Fibroblast of lung (primary cell): ENCODE measurements around the gene KRT33A. TPM values are rescaled to one million over a fixed set of nuclear protein-coding genes. Genes with fewer than 3 reads are reported as not detected.
"Not testable (repeated sequence)": the region's sequence is repeated elsewhere in the genome, so short reads cannot be mapped to it uniquely, and the experiment has no call there.

ENCODE experiments used
- DNase-seq, 2 donors: peaks; one replicate each; pipeline versions ENCODE4 v3.0.0 to v3.0.0-alpha.2; 2010; ENCODE audit warnings: low read depth in 2 of 2
- H2AFZ ChIP-seq: 2 replicates; pipeline ENCODE4 v1.5.1; 2012; ENCODE audit warnings: low read length, control low read depth, inconsistent platforms
- H3K27ac ChIP-seq: 2 replicates; pipeline ENCODE4 v1.5.1; 2011; ENCODE audit warnings: low read length, control low read depth; ENCODE audit not compliant: insufficient read depth
- H3K27me3 ChIP-seq: 2 replicates; pipeline ENCODE4 v1.5.1; 2011; ENCODE audit warnings: mild to moderate bottlenecking, low read length; ENCODE audit not compliant: control insufficient read depth, insufficient read depth
- H3K36me3 ChIP-seq: 2 replicates; pipeline ENCODE4 v1.5.1; 2011; ENCODE audit warnings: low read length; ENCODE audit not compliant: control insufficient read depth, insufficient read depth
- H3K4me1 ChIP-seq: 2 replicates; pipeline ENCODE4 v1.5.1; 2011; ENCODE audit warnings: low read length; ENCODE audit not compliant: control insufficient read depth, insufficient read depth; ENCODE audit errors: extremely low read depth
- H3K4me2 ChIP-seq: 2 replicates; pipeline ENCODE4 v1.5.1; 2011; ENCODE audit warnings: low read length, control low read depth; ENCODE audit not compliant: insufficient read depth; ENCODE audit errors: extremely low read depth
- H3K4me3 ChIP-seq, 4 experiments: fragments of 200-600 bp in 1 of 4; sonication (generic) in 1 of 4; replicated peaks in 1 of 4; 2 replicates each; pipeline ENCODE4 v1.5.1; 2011 to 2016; ENCODE audit warnings: low read length in 4 of 4, low read depth in 3 of 4, mild to moderate bottlenecking in 3 of 4, control low read depth in 2 of 4, inconsistent platforms in 1 of 4, mixed read lengths in 1 of 4; ENCODE audit not compliant: insufficient read depth in 1 of 4; ENCODE audit errors: control extremely low read depth in 1 of 4
- H3K79me2 ChIP-seq: 2 replicates; pipeline ENCODE4 v1.5.1; 2012; ENCODE audit warnings: mild to moderate bottlenecking, low read length, inconsistent platforms; ENCODE audit not compliant: control insufficient read depth, insufficient read depth
- H3K9ac ChIP-seq: 2 replicates; pipeline ENCODE4 v1.5.1; 2011; ENCODE audit warnings: mild to moderate bottlenecking, low read length, control low read depth; ENCODE audit not compliant: insufficient read depth
- H3K9me3 ChIP-seq: 2 replicates; pipeline ENCODE4 v1.5.1; 2012; ENCODE audit warnings: low read depth, low read length; ENCODE audit not compliant: control insufficient read depth, insufficient read depth
- H4K20me1 ChIP-seq: 2 replicates; pipeline ENCODE4 v1.5.1; 2011; ENCODE audit warnings: low read length; ENCODE audit not compliant: control insufficient read depth, insufficient read depth; ENCODE audit errors: extremely low read depth
- CTCF ChIP-seq, 2 donors: IDR thresholded peaks in 1 of 2; conservative IDR thresholded peaks in 1 of 2; 1 replicate in 1 of 2; 2 replicates in 1 of 2; pipeline ENCODE4 v1.5.1; 2011 to 2012; ENCODE audit warnings: low read length in 2 of 2, control low read depth in 1 of 2, inconsistent platforms in 1 of 2, low read depth in 1 of 2, mild to moderate bottlenecking in 1 of 2
- EZH2 ChIP-seq: IDR thresholded peaks from 2 replicates; pipeline ENCODE4 v1.5.1; 2012; ENCODE audit warnings: low read length, control low read depth, mild to moderate bottlenecking; ENCODE audit errors: missing control alignments
- polyA minus RNA-seq: library from RNA; depleted of rRNA, polyadenylated mRNA; stranded (reverse); fragments of >200 nt; gene quantifications from 2 replicates; pipeline ENCODE4 v1.2.3, GENCODE V29; 2011; ENCODE audit warnings: low replicate concordance
- polyA plus RNA-seq, 2 donors: library from polyadenylated mRNA; depleted of rRNA in 1 of 2; stranded (reverse) in 1 of 2; unstranded in 1 of 2; fragments of >200 nt; gene quantifications; 2 replicates each; pipeline ENCODE4 v1.2.1, GENCODE V29; 2011 to 2012; ENCODE audit warnings: missing spikeins in 1 of 2
- total RNA-seq: library from RNA; depleted of rRNA; stranded (reverse); fragments of >200 nt; gene quantifications from 2 replicates; pipeline ENCODE4 v1.2.1, GENCODE V29; 2014

The KRT33A gene
- total RNA-seq = not detected in 2 replicates
- not detected in 2 replicates for polyA plus RNA-seq
- not detected in 2 replicates for polyA plus RNA-seq (2012)
- not detected in 2 replicates for polyA minus RNA-seq

- H3K9ac ChIP-seq, H3K4me3 ChIP-seq, H3K9me3 ChIP-seq, H3K36me3 ChIP-seq, H2AFZ ChIP-seq, H4K20me1 ChIP-seq, H3K4me2 ChIP-seq, H3K27ac ChIP-seq, DNase-seq, H3K79me2 ChIP-seq, H3K4me1 ChIP-seq, H3K27me3 ChIP-seq: not testable (repeated sequence)
These were observed at the start of gene KRT33A for GRCh38 chr17:41350381-41350878. KRT33A (minus strand) TSS chr17:41350828; CDS start chr17:41350767, 61 bp downstream.

- TF ChIP-seq CTCF (conservative IDR thresholded peaks at IDR 0.05 in 1 of 2, IDR thresholded peaks at IDR 0.05 in 1 of 2; ENCODE audit: low read depth in 1 of 2, low read length in 2 of 2) = no peak
- no peak for TF ChIP-seq EZH2
- H3K9me3 ChIP-seq = no peaks in the 10 kb centered on the region
- no peaks in the 10 kb centered on the region for H3K4me1 ChIP-seq
- no peaks in the 10 kb centered on the region for H4K20me1 ChIP-seq
- H3K79me2 ChIP-seq = no peaks in the 10 kb centered on the region
- no peak within 1 kb of the TSS for H3K27ac ChIP-seq
- no peak within 1 kb of the TSS for H2AFZ ChIP-seq
- H3K4me2 ChIP-seq = no peak within 1 kb of the TSS
- no peak for DNase-seq
- no peaks in the 10 kb centered on the region for H3K27me3 ChIP-seq
- H3K36me3 ChIP-seq = no peaks in the 10 kb centered on the region
- H3K9ac ChIP-seq = no peak within 1 kb of the TSS
- no peak within 1 kb of the TSS for H3K4me3 ChIP-seq
These were observed 46.5 kb upstream of the KRT33A start, which contains the start of gene KRT31 for GRCh38 chr17:41396996-41397660. KRT31 (minus strand) TSS chr17:41397608; CDS start chr17:41397539, 69 bp downstream.

GRCh38 chr17:41396340-41396739 lies 45.7 kb upstream of the KRT33A start:
- Histone ChIP-seq H3K27me3 (no peaks in the 10 kb centered on the region), H3K79me2 (no peaks in the 10 kb centered on the region), H3K9me3 (no peaks in the 10 kb centered on the region), H4K20me1 (no peaks in the 10 kb centered on the region), H3K4me3 (no peak overlapping the region), H3K9ac (no peak overlapping the region), H3K27ac (no peak overlapping the region), H3K36me3 (no peaks in the 10 kb centered on the region), H2AFZ (no peak overlapping the region), H3K4me1 (no peaks in the 10 kb centered on the region), H3K4me2 (no peak overlapping the region)
- TF ChIP-seq CTCF (conservative IDR thresholded peaks at IDR 0.05 in 1 of 2, IDR thresholded peaks at IDR 0.05 in 1 of 2; ENCODE audit: low read depth in 1 of 2, low read length in 2 of 2) (no peak), EZH2 (no peak)
- DNase-seq = no peak
